ENCODE data around the gene CPAMD8. TPM values are rescaled to one million over a fixed set of nuclear protein-coding genes. Genes with fewer than 3 reads are reported as not detected.
"Not testable (repeated sequence)": the region's sequence is repeated elsewhere in the genome, so short reads cannot be mapped to it uniquely, and the experiment has no call there.

CPAMD8 gene
- total and polyA plus RNA-seq, 11 donors: 5.2 to 49.5 (median 16.9) TPM

- Histone ChIP-seq H3K4me3 (no peak overlapping the region), H3K36me3 (peaks cover 3 to 78% (median 67%) of the 10 kb centered on the region in 9 donors), H3K27ac (peak overlapping the region in 7 of 12 donors; percentile 16 to 79 (median 63)), H3K4me1 (peaks cover 0 to 26% (median 11%) of the 10 kb centered on the region in 12 donors), H3K27me3 (no peaks in the 10 kb centered on the region), H3K9me3 (peaks cover 0 to 2% (median 0%) of the 10 kb centered on the region in 12 donors)
- ATAC-seq (peak in 1 of 4 donors; percentile 4), DNase-seq (no peak)
- TF ChIP-seq POLR2A (IDR thresholded peaks at IDR 0.05) (no peak), CTCF (IDR thresholded peaks at IDR 0.05) (no peak)
- intact Hi-C loops (cut with DNase I): no loop called here
- WGBS, 4 donors: 90 to 92% (median 91%) methylated on average over 30 to 39 of the region's 39 CpGs
Observed at GRCh38 chr19:16875584-16876555, 150.7 kb downstream of the CPAMD8 start.

GRCh38 chr19:16874978-16875299 is 151.7 kb downstream of the CPAMD8 start:
- peaks cover 0 to 26% (median 11%) of the 10 kb centered on the region in 12 donors for H3K4me1 ChIP-seq
- not testable (repeated sequence) for ATAC-seq

GRCh38 chr19:16874250-16874977 is 152.2 kb downstream of the CPAMD8 start:
- intact Hi-C loops (cut with DNase I): no loop called here
- 86 to 100% (median 96%) methylated on average over 1 of the region's 1 CpG for WGBS, 4 donors
- H3K27ac ChIP-seq: no peak overlapping the region

More at GRCh38 chr19:16874978-16875299, 151.7 kb downstream of the CPAMD8 start:
- H3K4me3 ChIP-seq; H3K27me3 ChIP-seq; intact Hi-C loops (cut with DNase I); H3K27ac ChIP-seq; DNase-seq; H3K9me3 ChIP-seq: not testable (repeated sequence)
- H3K36me3 ChIP-seq: peaks cover 3 to 82% (median 71%) of the 10 kb centered on the region in 9 donors

GRCh38 chr19:16873594-16873993 is 153.0 kb downstream of the CPAMD8 start:
- 93 to 95% (median 95%) methylated on average over 3 of the region's 3 CpGs for WGBS, 4 donors
- TF ChIP-seq POLR2A (IDR thresholded peaks at IDR 0.05) (no peak), CTCF (IDR thresholded peaks at IDR 0.05) (no peak)
- Histone ChIP-seq H3K9me3 (no peaks in the 10 kb centered on the region), H3K36me3 (peaks cover 0 to 81% (median 68%) of the 10 kb centered on the region in 9 donors), H3K27me3 (no peaks in the 10 kb centered on the region), H3K4me3 (no peak overlapping the region), H3K27ac (peak overlapping the region in 3 of 12 donors; percentile 80 to 82 (median 82)), H3K4me1 (peaks cover 0 to 26% (median 11%) of the 10 kb centered on the region in 12 donors)
- intact Hi-C loops (cut with DNase I): no loop called here
- no peak for DNase-seq
- ATAC-seq: no peak

More at GRCh38 chr19:16874250-16874977, 152.2 kb downstream of the CPAMD8 start:
- ATAC-seq (no peak), DNase-seq (no peak)
- H3K27me3 ChIP-seq: no peaks in the 10 kb centered on the region
- H3K36me3 ChIP-seq: peaks cover 3 to 82% (median 72%) of the 10 kb centered on the region in 9 donors
- peaks cover 0 to 26% (median 11%) of the 10 kb centered on the region in 12 donors for H3K4me1 ChIP-seq
- H3K4me3 ChIP-seq: no peak overlapping the region
- no peaks in the 10 kb centered on the region for H3K9me3 ChIP-seq
- no peak for TF ChIP-seq CTCF (IDR thresholded peaks at IDR 0.05)

Data from heart left ventricle (tissue), 16 donors.